ENCODE data around the gene CD300A.

CD300A gene

DNA sequence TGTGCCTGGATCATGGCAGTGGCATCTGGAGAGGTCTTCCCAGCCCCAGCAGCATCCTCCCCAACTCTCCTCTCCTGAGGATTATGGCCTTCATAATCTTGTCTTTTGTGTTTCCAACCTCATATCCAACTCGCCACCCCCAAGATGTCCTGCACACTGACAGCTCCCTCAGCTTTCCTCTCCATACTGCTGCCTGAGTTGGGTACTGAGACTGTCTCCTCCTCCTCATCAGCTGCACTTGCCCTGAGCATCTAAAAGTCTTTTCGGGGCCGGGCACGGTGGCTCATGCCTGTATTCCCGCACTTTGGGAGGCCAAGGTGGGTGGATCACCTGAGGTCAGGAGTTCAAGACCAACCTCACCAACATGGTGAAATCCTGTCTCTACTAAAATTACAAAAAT, 62.8 kb downstream of the CD300A start:
- H3K4me1 ChIP-seq = peaks cover 20% of the 10 kb centered on the region
- no peak overlapping the region for H3K4me2 ChIP-seq
- H3K9ac ChIP-seq = no peak overlapping the region
- no peak overlapping the region for H3K4me3 ChIP-seq
- H4K20me1 ChIP-seq = no peaks in the 10 kb centered on the region
- H3K27ac ChIP-seq = no peak overlapping the region
- H3K9me3 ChIP-seq = no peaks in the 10 kb centered on the region
- TF ChIP-seq Cebpa-rat (IDR thresholded peaks at IDR 0.05) = no peak
- H3K36me3 ChIP-seq = no peaks in the 10 kb centered on the region
- H3K27me3 ChIP-seq = no peaks in the 10 kb centered on the region; the same call in 1 of the 2 replicates

- Histone ChIP-seq H3K4me3 (no peak overlapping the region), H3K36me3 (no peaks in the 10 kb centered on the region), H4K20me1 (no peaks in the 10 kb centered on the region), H3K4me1 (peaks cover 20% of the 10 kb centered on the region), H3K9ac (no peak overlapping the region), H3K4me2 (no peak overlapping the region), H3K27me3 (no peaks in the 10 kb centered on the region; the same call in 1 of the 2 replicates), H3K9me3 (no peaks in the 10 kb centered on the region), H3K27ac (no peak overlapping the region)
- TF ChIP-seq Cebpa-rat (IDR thresholded peaks at IDR 0.05) = no peak
Measured at GRCh38 chr17:74530831-74531150, 64.4 kb downstream of the CD300A start.

GRCh38 chr17:74531231-74531761, 64.9 kb downstream of the CD300A start, which contains the start of gene CD300LB:
Gene CD300LB (minus strand): TSS chr17:74531475. CDS start chr17:74531350, 125 bp downstream.
- Histone ChIP-seq H3K27ac (no peak within 1 kb of the TSS), H3K4me3 (no peak within 1 kb of the TSS), H3K27me3 (no peaks in the 10 kb centered on the region; the same call in 1 of the 2 replicates), H3K4me1 (peaks cover 20% of the 10 kb centered on the region), H3K4me2 (peak within 1 kb of the TSS; percentile 53), H3K9me3 (no peaks in the 10 kb centered on the region), H3K36me3 (no peaks in the 10 kb centered on the region), H3K9ac (no peak within 1 kb of the TSS), H4K20me1 (no peaks in the 10 kb centered on the region)
- TF ChIP-seq Cebpa-rat (IDR thresholded peaks at IDR 0.05) = no peak

DNA sequence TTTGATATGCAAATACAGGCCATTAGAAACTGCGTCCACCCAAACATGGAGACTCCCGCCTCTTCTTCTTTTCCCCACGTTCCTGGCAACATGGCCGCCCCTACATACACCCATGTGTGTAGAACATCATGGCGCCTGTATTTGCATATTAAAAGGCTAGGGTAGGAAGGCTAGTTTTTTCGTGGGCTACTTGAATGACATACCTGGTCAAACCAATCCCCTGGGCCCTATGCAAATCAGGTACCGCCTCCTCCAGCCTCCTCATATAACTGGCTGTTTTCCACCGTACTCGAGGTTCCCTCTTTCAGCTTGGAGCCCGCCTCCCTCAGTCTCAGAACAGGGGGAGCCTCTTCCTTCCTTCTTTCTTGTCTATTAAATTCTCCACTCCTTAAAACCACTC, 65.7 kb downstream of the CD300A start:
- no peak overlapping the region for H3K4me3 ChIP-seq
- no peaks in the 10 kb centered on the region for H3K9me3 ChIP-seq
- H3K27ac ChIP-seq = no peak overlapping the region
- H3K27me3 ChIP-seq = no peaks in the 10 kb centered on the region; the same call in 1 of the 2 replicates
- no peaks in the 10 kb centered on the region for H3K36me3 ChIP-seq
- H3K9ac ChIP-seq = no peak overlapping the region
- TF ChIP-seq Cebpa-rat (IDR thresholded peaks at IDR 0.05) = no peak
- peaks cover 20% of the 10 kb centered on the region for H3K4me1 ChIP-seq
- no peaks in the 10 kb centered on the region for H4K20me1 ChIP-seq
- peak overlapping the region; percentile 53 for H3K4me2 ChIP-seq

Measured in BLaER1 (cell line).